GM12864 (cell line): ENCODE data around the gene SMARCAL1.

Source experiments
- DNase-seq: peaks from one replicate; pipeline ENCODE4 v3.0.0-alpha.2; 2011; ENCODE audit warnings: low read depth
- H3K4me3 ChIP-seq: 2 replicates; pipeline ENCODE4 v1.5.1; 2011; ENCODE audit warnings: mild to moderate bottlenecking, low read depth, low read length, control low read depth
- TF ChIP-seq, protein P1 (sequence below): IDR thresholded peaks from 2 replicates; pipeline ENCODE4 v1.5.1; 2011; ENCODE audit warnings: low read depth, mild to moderate bottlenecking, moderate library complexity, low read length, control low read depth, inconsistent platforms; ENCODE audit errors: missing control alignments

SMARCAL1 gene

DNA sequence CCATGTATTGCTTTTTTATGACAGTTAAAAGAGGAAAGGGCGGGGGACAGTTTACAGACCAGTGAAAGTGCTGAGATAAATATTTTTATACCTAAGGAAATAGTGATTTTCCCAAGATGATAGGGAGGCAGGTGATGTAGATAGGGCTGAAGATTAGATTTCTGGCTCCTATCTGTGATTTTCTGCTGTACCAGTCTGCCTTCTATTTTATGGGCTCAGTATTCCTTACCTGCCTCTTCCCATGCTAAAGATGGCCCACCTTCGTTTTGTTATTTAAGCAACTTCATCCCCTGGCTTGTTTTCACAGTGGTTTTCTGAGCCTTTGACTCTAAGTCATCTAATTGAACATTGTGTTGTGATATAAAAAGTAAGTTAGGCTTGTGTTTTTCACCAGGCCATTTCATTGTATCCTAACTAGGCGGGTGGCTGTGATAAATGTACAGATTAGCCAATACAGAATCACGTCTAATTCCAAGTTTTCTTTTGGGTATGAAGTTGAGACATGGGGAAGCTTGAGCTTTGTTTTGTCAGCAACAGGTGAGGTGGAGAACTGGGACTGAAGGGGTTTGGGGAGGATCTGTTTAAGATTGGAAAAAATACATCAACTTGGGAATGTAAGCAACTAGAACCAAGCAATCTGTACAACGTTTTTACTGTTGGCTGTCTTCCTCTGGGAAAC is 91.6 kb downstream of the SMARCAL1 start:
- H3K4me3 ChIP-seq: no peak overlapping the region
- TF ChIP-seq, protein P1, sequence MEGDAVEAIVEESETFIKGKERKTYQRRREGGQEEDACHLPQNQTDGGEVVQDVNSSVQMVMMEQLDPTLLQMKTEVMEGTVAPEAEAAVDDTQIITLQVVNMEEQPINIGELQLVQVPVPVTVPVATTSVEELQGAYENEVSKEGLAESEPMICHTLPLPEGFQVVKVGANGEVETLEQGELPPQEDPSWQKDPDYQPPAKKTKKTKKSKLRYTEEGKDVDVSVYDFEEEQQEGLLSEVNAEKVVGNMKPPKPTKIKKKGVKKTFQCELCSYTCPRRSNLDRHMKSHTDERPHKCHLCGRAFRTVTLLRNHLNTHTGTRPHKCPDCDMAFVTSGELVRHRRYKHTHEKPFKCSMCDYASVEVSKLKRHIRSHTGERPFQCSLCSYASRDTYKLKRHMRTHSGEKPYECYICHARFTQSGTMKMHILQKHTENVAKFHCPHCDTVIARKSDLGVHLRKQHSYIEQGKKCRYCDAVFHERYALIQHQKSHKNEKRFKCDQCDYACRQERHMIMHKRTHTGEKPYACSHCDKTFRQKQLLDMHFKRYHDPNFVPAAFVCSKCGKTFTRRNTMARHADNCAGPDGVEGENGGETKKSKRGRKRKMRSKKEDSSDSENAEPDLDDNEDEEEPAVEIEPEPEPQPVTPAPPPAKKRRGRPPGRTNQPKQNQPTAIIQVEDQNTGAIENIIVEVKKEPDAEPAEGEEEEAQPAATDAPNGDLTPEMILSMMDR: no peak
- no peak for DNase-seq

DNA sequence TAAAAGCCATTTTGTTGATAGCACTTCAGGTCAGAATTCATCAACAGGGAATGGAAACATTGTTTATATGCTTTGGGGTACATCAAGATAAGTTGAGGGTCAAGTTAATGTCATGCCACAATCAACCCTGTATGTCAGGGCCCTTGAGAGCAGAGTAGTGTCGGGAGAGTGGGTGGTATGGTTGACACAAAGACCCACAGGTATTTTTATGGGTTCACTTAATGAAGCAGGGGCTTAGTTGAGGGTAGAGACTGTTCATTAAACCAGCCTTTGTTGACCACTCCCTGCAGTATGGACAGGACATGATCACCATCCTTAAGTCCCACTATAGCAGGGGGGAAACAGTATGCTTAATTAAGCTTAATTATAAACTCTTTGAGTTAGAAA is 92.1 kb downstream of the SMARCAL1 start:
- no peak for DNase-seq
- TF ChIP-seq, protein P1: no peak
- no peak overlapping the region for H3K4me3 ChIP-seq

DNA sequence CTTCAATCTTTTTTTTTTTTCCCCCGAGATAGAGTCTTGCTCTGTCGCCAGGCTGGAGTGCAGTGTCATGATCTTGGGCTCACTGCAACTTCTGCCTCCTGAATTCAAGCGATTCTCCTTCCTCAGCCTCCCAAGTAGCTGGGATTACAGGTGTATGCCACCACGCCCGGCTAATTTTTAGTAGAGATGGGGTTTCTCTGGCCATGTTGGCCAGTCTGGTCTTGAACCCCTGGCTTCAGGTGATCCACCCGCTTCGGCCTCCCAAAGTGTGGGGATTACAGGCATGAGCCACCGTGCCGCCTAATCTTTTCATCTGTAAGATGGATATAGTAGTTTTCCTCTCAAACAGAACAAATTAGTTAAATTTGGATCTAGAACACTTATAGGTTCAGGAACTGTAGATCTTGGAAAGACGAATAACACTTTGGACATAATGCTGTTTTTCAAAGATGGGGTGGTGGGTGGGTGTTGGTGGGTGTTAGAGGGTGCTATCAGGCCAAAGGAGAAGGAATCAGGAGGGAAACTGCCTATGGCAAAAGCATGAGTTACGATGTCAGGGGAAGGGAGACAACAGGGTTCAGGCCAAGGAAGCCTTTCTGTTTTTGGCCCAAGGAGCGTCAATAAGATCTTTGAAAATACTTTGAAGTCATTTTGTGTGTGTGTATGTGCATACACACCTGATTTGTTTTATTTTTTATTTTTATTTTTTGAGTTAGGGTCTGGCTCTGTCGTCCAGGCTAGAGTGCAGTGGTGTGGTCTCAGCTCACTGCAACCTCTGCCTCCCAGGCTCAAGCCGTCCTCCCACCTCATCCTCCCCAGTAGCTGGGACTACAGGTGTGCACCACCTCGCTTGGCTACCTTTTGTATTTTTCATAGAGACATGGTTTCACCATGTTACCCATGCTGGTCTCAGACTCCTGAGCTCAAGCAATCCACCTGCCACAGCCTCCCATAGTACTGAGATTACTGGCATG is 93.1 kb downstream of the SMARCAL1 start:
- no peak for DNase-seq
- TF ChIP-seq, protein P1: no peak
- no peak overlapping the region for H3K4me3 ChIP-seq

GRCh38 chr2:216507220-216508160 is 95.2 kb downstream of the SMARCAL1 start:
- TF ChIP-seq, protein P1: no peak
- no peak overlapping the region for H3K4me3 ChIP-seq
- no peak for DNase-seq

- no peak for DNase-seq
- H3K4me3 ChIP-seq: no peak overlapping the region
- TF ChIP-seq, protein P1: no peak
Observed at GRCh38 chr2:216508229-216508628, 95.9 kb downstream of the SMARCAL1 start.

DNA sequence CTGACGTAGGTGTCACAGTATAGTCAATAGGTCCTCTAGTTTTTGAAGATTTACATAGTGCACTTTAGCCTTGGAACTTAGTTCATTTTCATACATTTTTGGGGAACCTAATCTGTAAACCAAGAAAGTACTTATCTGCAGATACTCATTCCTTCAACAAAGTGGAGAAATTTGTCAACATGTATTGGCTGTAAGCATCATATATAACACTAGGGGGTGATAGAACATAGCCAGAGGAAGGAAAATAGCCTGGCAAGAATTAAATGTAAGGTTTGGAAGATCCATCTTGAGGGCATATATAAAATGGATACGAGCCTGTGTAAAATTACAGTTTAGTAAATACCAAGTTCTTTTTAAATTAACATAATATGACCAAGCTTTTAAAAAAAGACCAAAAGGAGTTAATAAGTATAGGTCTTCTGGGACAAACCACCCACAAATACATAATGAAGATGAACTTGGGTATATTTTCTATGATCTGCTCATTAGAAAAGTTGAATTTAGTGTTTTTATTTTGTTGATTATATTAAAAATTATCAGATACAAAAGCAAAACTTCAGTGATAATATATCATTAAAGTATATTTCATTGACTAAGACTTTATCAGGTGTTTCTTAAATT is 104.6 kb downstream of the SMARCAL1 start:
- H3K4me3 ChIP-seq: no peak overlapping the region
- no peak for DNase-seq
- TF ChIP-seq, protein P1: peak; percentile 55
